MM.1S (cell line): ENCODE data around the gene CCDC28A.

Experiments used
- EZH2 ChIP-seq: fragments of 300-600 bp; sonication (generic); optimal IDR thresholded peaks from 2 replicates; pipeline ENCODE3; 2017; ENCODE audit warnings: low read depth, mild to moderate bottlenecking, antibody characterized with exemption, low read length, mixed read lengths
- EZH2phosphoT487 ChIP-seq: fragments of 300-600 bp; sonication (generic); IDR thresholded peaks from 2 replicates; pipeline ENCODE4 v1.6.1; 2018; ENCODE audit warnings: antibody characterized with exemption, low read length
- TF ChIP-seq, protein P1 (sequence below): fragments of 300-600 bp; sonication (generic); IDR thresholded peaks from 2 replicates; pipeline ENCODE4 v1.5.1; 2016; ENCODE audit warnings: antibody characterized with exemption, low read length, mixed read lengths

DNA sequence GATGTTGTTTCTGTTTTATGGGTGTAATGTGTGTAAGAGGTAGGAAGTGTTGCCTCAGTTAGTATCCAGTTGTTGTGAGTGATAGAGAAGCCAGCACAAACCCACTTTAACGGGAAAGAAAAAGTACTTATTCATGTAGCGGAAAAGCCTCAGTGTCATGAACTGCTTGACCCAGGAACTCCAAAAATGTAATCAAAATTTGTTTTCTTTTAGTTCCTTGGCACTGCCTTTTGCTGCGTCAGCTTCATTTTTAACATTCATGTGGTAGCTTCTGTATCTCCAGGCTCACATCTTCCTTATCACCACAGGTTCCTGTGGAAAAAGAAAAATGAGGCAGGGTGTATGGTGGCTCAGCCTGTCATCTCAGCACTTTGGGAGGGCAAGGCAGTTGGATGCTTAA, 46.4 kb upstream of the CCDC28A start:
- TF ChIP-seq, protein P1, sequence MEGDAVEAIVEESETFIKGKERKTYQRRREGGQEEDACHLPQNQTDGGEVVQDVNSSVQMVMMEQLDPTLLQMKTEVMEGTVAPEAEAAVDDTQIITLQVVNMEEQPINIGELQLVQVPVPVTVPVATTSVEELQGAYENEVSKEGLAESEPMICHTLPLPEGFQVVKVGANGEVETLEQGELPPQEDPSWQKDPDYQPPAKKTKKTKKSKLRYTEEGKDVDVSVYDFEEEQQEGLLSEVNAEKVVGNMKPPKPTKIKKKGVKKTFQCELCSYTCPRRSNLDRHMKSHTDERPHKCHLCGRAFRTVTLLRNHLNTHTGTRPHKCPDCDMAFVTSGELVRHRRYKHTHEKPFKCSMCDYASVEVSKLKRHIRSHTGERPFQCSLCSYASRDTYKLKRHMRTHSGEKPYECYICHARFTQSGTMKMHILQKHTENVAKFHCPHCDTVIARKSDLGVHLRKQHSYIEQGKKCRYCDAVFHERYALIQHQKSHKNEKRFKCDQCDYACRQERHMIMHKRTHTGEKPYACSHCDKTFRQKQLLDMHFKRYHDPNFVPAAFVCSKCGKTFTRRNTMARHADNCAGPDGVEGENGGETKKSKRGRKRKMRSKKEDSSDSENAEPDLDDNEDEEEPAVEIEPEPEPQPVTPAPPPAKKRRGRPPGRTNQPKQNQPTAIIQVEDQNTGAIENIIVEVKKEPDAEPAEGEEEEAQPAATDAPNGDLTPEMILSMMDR = no peak
- TF ChIP-seq EZH2 = no peak
- TF ChIP-seq EZH2phosphoT487 = no peak
